NCI-H524 (cell line): ENCODE measurements around the gene SEPTIN11.

ENCODE experiments used
- DNase-seq, 2 experiments: peaks; one replicate each; lab custom pipeline; 2025; lab: John Stamatoyannopoulos, UW

SEPTIN11 gene

DNA sequence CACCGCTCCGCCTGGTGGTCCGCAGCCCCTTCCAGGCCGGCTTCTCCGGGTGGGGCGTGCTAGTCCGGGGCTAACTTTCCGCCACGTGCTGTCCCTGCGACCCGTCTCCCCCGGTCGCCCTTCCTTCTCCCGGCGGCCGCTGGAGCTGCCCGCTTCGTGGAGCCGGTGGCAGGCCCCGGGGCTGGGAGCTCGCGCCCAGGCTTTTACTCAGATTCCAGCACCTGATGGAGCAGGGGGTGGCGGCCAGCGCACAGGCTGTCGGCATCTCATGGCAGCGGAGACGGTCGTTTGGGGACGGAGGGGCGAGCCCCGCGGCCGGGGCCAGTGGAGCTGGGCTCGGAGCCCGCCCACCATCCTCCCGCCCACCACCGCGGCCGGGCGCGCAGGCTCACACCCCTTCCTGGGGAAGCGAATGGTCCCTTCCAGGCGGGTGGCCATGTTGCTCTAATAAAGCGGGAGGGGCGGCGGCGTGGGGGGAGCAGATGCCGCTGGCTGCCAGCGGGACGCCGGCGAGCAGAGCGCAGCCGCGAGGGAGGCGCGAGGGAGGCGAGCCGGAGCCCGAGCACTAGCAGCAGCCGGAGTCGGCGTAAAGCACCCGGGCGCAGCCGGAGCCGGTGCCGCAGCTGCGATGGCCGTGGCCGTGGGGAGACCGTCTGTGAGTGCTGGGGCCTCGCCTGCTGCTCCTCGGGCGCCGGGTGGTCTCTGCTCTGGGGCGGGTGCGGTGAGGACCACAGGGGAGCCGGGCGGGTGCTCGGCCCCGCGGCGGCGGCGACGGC is at the start of gene SEPTIN11:
Gene SEPTIN11 (plus strand): TSS at position 477 of the 776 bp plus-strand sequence. CDS start 152 bp downstream, at position 629.
- DNase-seq, result peak; percentile 76 to 84

DNA sequence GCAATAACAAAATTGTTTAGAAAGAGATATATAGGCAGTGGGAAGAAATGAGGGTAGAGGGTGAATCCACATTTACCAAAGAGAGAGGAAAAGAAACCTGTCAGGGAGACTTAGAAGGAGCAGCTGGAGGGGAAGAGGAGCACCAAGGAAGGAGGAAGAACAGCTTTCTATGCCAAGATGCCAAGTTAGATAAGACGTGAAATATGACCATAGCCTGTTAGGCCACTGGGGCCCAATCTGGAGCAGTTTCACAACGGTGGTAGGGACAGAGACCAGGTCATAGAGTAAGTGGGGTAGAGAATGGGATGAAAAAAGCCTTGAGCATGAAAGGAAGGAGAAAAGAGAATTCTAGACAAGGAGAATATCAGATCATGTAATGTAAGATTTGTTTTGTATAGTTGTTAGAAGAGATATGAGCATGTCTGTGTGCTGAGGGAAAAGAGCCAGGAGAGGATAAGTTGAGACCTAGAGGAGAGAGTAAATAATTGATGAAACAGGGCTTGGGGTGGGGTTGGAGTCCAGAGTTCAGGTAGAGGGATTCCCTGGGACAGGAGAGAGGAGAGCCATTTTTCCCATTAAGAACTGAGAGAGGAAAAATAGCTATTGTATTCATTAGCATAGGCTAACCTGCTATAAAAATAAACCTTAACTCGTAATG is 47.2 kb upstream of the SEPTIN11 start:
- no peak for DNase-seq

DNA sequence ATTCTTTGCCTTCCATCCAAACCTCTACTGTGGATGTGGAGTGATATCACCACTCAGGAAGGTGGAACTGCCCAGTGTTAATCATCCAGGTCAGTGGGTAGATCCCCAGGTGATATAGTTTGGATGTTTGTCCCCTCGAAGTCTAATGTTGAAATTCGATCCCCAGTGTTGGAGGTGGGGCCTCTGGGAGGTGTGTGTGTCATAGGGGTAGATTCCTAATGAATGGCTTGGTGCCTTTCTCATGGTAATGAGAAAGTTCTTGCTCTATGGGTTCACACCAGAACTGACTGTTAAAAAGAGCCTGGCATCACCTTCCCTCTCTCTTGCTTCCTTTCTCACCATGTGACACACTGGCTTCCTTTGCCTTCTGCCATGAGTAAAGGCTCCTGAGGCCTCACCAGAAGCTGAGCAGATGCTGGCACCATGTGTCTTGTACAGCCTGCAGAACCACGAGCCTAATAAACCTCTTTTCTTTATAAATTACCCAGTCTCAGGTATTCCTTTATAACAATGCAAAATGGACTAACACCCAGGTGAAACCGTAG is 44.8 kb upstream of the SEPTIN11 start:
- no peak for DNase-seq

DNA sequence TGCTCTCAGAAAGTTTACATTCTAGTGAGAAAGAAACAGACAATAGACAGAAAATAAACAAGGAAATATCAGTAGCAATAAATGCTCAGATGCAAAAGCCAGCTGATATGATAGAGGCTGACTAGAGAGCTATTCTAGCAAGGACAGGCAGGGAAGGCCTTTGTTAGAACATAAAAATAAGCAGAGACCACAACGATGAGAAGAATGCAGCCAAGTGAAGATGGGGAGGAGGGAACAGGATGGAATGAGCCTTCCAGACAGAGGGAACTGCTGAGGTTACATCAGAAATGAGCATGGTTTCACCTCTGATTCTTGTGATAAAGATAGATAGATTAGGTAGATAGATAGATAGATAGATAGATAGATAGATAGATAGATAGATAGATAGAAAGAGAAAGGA is 44.0 kb upstream of the SEPTIN11 start:
- DNase-seq, result no peak

DNA sequence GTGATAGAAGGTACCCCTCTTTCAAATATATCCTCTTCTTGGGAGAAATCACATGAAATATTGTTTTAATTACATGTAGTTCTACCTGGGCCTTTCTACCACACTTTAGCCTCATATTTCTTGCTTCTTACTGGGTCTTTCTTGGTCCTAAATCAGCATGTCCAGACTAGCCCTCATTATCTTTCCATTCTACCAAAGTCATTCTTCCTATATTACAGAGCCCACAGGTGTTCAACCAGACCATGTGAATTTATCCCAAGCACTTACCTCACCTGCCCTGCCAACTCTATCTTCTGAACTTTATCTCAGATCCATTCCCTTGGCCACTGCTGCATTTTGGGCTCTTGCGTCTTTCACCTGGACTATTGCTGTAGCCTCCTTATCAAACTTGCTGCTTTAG is 39.8 kb upstream of the SEPTIN11 start:
- DNase-seq, result no peak

DNA sequence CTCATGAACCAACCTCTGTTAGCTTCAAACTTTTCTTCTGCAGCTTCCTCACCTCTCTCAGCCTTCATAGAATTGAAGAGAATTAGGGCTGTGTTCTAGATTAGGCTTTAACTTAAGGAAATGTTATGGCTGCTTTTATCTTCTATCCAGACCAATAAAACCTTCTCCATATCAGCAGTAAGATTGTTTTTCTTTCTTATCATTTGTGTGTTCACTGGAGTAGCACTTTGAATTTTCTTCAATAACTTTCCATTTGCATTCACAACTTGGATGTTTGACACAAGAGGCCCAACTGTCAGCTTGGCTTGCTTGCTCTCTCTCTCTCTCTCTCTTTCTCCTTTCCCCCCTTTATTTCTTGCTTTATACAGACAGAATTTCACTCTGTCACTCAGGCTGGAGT is 28.8 kb upstream of the SEPTIN11 start:
- no peak for DNase-seq

DNA sequence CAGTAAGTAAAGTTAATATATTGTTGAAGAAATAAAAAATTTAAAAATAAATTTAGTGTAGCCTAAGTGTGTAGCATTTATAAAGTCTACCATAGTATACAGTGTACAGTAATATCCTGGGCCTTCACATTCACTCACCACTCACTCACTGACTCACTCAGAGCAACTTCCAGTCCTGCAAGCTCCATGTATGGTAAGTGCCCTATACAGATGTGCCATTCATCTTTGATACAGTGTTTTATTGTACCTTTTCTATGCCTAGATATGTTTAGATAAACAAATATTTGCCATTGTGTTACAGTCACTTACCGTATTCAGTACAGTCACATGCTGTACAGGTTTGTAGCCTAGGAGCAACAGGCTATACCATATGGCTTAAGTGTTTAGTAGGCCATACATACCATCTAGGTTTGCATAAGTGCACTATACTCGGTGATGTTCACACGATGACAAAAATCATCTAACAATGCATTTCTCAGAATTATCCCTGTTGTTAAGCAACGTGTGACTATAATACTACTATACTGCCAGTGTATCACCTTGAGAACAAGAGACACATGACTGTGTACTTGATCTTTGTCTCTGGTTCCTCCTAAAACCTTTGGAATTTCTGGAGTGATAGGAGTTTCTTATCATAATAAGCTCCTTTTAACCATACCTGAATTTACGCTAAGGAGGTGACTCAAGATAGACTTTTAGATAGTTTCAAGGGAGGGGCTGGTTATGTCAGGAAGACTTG is 25.8 kb upstream of the SEPTIN11 start:
- DNase-seq, result no peak

DNA sequence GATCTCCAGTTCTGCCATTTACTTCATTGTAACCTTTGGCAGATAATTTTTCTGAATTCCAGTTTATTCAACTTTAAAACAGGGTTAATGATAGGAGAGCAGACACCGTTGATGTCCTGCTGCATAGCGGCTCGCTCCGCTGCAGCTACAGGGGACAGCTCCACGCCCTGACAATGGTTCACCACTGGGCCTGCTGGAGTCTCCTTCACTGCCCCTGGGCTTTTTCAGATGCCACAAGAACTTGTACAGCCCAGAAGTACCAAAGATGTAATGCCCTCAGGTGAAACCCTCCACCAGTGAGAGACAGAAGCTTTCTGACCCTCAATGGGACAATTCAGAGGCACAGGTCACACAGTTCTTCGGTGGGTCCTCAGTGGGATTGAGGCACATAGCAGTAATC is 22.7 kb upstream of the SEPTIN11 start:
- DNase-seq, result no peak

DNA sequence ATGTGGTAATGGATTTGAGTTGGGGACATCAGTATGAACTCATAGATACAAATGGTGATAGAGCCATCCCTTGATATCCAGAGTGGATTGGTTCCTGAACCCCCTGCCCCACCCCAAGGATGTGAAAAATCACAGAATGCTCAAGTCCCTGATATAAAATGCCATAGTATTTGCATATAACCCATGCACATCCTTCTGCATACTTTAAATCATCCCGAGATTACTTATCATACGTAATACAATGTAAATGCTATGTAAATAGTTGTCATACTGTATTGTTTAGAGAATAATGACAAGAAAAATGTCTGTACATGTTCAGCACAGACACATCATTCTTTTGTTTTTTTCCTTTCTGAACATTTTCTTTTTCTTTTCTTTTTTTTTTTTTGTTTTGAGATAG is 18.9 kb upstream of the SEPTIN11 start:
- DNase-seq, result no peak

DNA sequence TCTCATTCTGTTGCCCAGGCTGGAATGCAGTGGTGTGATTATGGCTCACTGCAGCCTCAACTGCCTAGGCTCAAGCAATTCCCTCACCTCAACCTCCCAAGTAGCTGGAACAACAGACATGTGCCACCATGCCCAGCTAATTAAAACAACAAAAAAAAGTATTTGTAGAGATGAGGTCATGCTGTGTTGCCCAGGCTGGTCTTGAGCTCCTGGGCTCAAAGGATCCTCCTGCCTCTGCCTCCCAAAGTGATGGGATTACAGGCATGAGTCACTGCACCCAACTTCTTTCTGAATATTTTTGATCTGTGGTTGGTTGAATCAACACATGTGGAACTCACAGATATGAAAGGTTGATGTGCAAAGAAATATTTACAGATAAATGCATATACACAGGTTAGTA is 18.5 kb upstream of the SEPTIN11 start:
- no peak for DNase-seq

DNA sequence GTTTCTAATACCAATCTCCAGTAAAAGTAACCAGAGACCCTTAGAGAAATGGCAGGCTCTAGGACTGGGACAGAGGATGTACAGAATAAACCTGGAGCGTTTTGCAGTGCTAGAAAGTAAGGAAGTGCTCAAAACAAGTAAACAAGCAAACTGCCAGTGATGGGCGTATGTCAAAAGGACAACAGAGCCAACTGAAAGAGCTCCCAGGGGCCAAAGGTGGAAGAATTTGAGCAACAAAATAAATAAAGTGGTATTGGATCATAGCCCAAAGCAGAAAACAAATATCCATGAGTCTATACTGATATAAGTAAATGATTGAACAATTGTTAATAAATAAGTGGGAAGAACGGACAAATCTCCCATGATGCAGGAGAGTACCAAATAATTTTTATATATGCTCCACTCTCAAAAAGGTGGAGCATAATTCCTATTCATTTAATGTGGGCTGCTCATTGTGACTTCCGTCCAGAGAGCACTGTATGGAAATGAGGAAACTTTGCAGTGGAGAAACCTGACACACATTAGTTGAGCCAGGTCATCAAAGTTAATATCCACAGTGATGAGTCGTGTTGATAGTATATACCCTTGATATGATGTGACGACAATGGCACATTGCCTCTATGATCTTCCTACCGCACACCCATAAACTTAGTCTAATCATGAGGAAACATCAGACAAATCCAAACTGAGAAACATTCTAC is 17.8 kb upstream of the SEPTIN11 start:
- no peak for DNase-seq

DNA sequence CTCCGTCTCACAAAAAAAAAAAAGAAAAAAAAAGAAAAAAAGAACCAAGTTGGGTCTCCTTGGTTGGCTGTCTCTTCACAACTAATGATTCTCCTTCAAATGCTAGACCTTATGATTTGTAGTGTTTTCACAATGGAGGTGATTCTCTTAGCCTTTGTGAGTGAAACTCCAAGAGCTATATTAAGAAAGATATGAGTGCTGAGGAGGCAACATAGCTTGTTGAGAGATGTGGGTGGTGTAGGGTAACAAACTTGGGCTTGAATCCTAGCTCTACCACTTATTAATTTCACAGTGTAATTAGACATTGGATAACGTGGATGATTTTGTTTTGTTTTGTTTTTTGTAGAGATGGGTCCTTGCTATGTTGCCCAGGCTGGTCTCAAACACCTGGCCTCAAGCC is 10.4 kb upstream of the SEPTIN11 start:
- no peak for DNase-seq

DNA sequence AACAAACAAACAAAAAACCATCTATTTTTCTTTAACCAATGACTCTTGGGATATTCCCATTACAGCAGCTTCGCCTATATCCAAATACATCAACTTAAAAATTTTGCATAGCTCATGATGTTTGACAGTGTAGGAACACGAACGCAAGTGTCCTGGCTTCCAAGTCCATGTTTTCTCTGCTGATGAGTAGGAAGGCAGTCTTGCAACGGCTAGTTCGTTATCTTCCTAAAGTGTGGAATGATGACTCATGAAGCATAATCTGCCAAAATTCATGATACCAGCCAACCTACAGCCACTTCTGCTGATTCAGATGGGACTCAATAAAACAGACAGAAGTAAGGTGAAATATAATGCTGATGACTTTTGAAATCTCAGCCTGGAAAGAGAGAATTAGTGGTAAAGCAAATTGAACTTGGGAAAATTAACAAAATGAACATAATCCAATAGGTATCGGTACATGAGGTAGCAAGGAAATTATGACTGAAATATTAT is 6.4 kb upstream of the SEPTIN11 start:
- DNase-seq, result no peak

DNA sequence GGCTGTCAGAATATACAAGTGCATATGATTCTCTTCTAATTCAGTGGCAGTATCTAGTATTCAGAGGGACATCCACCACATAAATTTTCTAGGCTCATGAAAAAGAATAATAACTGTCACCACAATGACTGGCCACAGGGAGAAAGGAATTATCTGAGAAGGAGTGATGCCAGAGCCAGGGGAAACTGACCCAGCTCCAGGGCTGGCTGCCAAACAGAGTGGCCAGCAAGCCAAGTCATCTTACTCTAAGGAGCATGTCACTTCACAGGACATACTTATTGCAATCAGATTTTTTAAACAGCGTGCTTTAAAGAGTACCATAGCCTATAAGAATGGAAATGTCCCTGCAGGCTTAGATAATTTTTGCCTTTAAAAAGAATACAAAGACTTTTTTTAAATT is 5.8 kb upstream of the SEPTIN11 start:
- DNase-seq, result no peak

DNA sequence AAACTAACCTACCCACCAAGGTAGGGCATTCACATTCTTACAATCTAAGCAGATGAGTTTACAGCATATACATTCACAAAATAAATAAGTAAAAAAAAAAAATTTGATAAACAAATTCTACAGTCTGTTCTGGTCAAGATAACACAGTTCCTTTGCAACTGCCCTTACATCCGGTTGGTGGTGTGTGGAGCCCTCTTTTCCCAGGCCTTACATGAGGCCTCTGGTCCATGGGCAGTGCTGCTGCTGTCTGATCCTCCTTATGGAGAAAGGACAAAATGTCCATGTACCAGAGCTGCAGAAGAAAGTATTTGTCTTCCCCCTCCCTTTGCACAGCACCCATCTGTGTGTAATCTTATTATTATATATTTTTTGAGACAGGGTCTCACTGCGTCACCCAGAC is 2.2 kb upstream of the SEPTIN11 start:
- no peak for DNase-seq

DNA sequence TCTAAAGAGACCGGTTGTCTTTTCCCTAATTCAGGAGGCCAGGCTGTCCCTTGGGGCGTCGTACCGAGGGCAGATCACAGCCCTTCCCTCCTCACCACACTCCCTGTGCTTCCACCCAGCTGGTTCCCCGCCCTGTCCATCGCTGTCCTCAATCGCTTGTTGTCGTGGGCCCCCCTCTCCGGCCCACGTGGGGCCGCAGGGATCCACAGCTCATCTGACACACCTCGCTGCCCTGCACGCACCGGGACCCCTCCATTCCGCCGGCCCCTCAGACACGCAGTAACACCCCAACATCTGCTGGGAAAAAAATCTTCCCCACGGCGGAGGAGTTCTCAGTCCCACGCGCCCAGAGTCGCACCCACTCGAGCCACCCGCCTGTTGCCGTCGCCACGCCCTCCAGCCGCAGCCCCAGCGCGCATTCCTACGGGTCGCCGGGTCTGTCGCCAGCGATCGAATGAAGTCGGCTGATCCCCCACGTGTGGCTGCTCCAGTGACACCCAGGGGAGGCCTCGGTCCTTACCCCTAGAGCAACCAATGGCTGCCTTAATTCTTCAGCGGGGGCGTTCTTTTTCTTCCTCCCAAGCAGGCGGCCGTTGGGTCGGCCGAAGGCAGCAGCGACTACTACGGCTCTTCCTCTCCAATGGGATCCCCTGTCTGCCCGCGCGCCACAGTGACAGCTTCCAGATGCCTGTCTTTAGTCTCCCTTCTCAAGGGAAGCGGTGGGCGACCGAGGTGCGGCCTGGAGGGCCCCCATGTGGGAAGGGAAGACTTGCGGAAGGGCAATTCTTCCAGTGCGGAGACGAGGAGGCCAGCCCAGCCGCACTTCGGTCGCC is 893 bp upstream of the SEPTIN11 start:
- peak; percentile 41 to 58 for DNase-seq

DNA sequence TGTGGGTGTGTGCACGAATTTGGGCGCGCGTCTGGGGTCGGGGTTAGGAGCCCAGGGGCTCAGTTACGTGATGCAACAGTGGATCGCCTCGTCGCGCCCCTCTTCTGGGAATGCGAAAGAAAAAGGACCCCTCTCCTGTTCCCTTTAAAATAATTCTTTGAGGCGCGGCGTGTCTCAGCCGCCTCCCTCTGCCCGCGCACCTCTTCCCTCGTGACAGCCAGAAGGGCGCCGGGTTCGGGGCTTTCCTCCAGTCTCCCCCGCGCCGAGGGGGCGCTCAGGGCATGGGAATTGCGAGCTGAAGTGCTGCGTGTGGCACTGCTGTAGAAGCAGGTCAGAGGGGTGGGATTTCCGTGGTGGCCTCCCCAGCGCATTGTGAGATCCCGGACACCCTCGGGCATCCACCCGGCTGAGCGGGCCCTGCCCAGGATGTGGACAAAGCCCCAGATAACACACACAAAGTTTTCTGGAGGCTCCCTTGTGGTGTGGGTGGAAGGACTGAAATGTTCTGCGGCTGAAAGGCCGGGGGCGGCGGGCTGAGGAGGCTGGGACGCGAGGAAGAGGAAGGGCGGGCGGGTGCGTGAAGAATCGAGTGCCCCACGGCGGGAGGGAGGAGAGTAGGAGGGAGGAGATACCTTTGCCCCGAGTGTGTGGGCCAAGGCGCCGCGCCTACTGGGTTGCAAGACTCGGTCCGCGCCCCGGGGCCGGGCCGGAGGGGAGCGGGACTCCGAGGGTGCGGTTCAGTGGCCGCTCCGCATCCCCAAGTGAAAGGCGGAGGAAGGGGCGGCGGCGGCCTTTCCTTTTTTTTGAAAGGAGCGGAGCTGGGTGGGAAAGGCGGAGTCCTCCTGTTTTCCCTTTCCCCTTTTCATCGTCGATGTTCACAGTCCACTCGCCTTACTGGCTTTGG is 752 bp downstream of the SEPTIN11 start:
- DNase-seq, result peak; percentile 40 to 45

DNA sequence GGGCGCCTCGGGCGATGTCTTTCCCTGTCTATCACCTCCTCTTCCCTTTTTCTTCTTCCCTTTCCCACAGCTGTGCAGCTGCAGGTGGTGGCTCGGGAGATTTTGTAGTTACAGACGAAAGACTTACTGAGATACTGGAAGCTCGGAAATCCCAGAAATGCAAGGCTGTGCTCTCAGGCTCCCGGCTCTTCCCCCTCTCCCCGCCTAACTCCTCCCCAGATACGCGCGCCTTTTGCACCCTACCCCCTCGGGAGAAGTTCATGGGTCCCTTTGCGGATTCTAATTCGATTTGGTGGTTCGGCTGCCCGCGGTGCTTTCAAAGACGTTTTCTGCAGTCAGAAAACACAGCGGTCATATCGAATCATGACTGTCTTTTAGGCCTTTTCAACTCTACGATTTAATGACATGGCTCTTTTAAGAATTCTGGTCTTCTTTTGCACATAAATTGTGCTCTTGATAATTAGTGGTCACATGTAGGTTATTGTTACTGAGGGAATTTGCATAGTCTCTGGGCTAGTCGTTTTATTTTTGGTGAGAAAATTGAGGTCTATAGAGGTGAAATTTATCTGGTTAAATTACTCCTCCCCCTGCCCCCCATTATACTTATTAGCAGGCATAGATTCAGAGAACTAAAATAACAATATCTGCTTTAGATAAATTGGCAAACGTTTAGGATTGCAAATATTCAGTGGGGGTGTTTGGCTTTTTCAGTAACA is 1.6 kb downstream of the SEPTIN11 start:
- peak; percentile 40 to 45 for DNase-seq

DNA sequence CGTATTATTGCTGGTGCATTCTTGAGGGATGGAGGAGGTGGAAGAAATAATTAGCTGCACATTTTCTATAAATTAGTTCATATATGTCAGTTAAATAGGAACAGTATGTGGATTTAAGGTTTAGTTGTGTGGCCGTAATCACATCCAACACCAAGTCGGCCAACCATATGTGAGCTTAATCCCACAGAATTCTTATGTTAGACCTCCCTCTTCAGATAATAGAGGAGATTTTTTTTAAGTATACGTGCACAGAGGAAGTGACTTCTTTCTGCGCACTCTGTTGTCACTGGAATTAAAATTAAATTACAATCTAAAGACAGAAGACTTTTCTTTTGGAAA is 2.1 kb downstream of the SEPTIN11 start:
- peak in 1 of 2 experiments; percentile 46 for DNase-seq
